ENCODE data around the gene NFX1.
"Not testable (repeated sequence)": the region's sequence is repeated elsewhere in the genome, so short reads cannot be mapped to it uniquely, and the experiment has no call there.

DNA sequence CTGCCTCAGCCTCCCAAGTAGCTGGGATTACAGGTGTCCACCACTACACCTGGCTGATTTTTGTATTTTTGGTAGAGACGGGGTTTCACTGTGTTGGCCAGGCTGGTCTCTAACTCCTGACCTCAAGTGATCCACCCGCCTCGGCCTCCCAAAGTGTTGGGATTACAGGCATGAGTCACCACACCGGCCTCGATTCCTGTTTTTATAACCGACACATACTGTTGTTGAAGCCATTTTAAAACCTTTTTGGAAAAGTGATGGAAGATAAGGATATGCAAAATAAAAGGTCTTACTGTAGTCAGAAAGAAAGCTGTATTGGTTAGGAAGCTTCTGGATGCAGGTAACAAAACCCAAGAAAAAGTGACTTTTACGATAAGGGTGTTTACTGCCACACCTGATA is 42.6 kb downstream of the NFX1 start:
- TF ChIP-seq, protein P1, sequence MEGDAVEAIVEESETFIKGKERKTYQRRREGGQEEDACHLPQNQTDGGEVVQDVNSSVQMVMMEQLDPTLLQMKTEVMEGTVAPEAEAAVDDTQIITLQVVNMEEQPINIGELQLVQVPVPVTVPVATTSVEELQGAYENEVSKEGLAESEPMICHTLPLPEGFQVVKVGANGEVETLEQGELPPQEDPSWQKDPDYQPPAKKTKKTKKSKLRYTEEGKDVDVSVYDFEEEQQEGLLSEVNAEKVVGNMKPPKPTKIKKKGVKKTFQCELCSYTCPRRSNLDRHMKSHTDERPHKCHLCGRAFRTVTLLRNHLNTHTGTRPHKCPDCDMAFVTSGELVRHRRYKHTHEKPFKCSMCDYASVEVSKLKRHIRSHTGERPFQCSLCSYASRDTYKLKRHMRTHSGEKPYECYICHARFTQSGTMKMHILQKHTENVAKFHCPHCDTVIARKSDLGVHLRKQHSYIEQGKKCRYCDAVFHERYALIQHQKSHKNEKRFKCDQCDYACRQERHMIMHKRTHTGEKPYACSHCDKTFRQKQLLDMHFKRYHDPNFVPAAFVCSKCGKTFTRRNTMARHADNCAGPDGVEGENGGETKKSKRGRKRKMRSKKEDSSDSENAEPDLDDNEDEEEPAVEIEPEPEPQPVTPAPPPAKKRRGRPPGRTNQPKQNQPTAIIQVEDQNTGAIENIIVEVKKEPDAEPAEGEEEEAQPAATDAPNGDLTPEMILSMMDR (IDR thresholded peaks at IDR 0.05), result not testable (repeated sequence)
- not testable (repeated sequence) for TF ChIP-seq POLR2A (IDR thresholded peaks at IDR 0.05)
